HG02870 (cell line): ENCODE results near the gene TMEM132C.
"Not testable (repeated sequence)": the region's sequence is repeated elsewhere in the genome, so short reads cannot be mapped to it uniquely, and the experiment has no call there.

Experiments
- ATAC-seq: cut with Tn5 transposase; IDR thresholded peaks from one replicate; pipeline ENCODE4 v1.9.1; 2021; ENCODE audit warnings: mild to moderate bottlenecking, moderate library complexity; ENCODE audit not compliant: unreplicated experiment

Gene TMEM132C

GRCh38 chr12:128267131-128267622 is at the start of gene TMEM132C:
TMEM132C (plus strand) TSS chr12:128267170; CDS start chr12:128267403, 233 bp downstream.
- ATAC-seq = no peak

DNA sequence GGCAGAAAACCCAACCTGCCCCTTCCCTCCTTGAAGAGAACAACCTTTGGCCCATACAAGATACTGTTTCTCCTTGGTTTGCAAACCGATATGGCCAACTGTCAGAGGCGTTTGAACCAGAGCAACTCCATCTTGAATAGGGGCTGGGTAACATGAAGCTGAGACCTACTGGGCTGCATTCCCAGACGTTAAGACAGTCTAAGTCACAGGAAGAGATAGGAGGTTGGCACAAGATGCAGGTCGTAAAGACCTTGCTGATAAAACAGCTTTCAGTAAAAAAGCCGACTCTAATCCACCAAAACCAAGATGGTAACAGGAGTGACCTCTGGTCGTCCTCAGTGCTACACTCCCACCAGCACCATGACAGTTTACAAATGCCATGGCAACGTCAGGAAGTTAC is 42.7 kb upstream of the TMEM132C start:
- no peak for ATAC-seq

GRCh38 chr12:128228581-128228980 is 38.4 kb upstream of the TMEM132C start:
- no peak for ATAC-seq

- no peak for ATAC-seq
Observed at GRCh38 chr12:128235635-128236417, 31.1 kb upstream of the TMEM132C start.

DNA sequence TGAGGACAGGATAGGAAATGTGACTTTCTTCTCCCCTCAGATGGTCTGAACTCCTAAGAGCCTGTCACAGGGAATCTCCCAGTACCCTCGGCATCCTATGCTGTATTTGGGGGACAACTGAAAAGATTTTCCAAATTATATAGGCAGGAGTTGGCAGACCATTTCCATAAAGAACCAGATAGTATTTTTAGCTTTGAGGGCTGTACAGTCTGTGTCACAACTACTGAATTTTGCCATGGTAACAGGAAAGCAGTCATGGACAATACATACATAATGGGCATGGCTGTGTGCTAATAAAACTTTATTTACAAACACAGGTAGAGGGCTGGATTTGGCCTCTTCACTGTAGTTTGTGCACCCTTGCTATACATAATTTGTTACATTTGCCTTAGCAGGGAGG is 30.4 kb upstream of the TMEM132C start:
- ATAC-seq = no peak

GRCh38 chr12:128240745-128241144 is 26.2 kb upstream of the TMEM132C start:
- ATAC-seq = no peak

DNA sequence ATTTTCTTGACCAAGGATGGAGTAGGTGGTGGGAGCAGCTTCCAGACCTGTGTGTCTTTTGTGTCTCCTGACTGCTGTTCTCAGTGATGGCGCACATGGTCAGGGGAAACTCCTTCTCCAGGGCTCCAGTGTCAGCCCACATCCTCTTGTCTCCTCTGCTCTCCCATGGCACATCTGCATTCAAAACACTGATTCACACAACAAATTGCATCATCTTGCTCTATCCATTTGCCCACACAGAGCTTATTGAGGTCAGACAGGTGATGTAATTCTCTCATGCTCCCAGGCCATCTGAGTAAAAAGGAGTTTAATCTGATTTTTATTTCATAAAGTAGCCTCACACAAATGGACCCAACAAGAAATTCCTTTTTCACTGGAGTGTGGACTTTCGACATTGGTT is 21.8 kb upstream of the TMEM132C start:
- no peak for ATAC-seq

GRCh38 chr12:128245905-128246304 is 21.1 kb upstream of the TMEM132C start:
- no peak for ATAC-seq

DNA sequence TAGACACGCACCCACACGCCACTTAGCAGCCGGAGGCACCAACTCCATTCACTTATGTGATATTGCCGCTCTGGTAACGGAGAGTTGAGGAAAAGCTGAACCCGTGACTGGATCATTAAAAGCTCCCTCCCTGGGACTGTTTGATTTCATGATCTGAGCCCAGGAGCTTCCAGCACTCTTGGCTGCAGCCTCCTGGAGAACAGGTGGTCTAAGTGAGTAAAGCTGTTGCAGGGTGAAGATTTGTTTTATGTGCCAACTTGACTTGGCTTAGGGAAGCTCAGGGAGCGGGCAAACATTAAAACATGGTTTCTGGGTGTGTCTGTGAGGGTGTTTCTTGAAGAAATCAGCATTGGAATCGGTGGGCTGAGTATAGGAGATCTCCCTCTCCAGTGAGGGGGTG is 16.9 kb upstream of the TMEM132C start:
- ATAC-seq = no peak

GRCh38 chr12:128253829-128254228 is 13.1 kb upstream of the TMEM132C start:
- ATAC-seq = not testable (repeated sequence)

DNA sequence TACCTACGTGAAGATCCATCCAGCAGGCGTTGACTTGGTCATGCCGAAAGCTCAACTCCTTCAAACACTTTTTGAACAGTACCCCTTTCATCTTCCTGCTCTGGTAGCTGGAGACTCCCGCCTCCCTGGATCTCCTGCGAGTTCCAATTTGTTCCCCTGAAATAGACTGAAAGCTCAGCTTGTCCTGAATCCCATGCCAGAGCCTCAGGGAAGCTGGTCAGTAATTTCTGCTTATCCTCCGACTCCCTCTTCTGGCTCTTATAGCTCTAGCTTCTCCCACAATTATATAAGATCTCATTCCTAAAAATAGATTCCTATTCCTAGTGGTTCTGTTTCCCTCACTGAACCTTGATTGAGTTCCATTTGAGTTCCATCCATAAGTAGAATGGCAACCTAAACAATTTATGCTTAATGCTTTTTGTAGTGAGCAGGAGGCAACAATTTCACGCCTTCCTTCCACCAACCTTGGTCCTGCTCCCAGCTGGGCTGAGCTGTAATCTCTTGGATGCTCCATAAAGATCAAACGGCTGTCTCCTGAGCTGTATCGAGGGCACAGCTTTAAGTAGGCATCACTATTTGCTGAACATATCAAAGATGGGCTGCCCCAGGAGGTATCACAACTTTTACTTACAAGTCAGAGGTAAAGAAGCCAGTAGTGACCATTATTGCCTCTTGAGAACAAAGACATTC is 8.0 kb upstream of the TMEM132C start:
- ATAC-seq = no peak

GRCh38 chr12:128259556-128260070 is 7.4 kb upstream of the TMEM132C start:
- ATAC-seq = no peak

DNA sequence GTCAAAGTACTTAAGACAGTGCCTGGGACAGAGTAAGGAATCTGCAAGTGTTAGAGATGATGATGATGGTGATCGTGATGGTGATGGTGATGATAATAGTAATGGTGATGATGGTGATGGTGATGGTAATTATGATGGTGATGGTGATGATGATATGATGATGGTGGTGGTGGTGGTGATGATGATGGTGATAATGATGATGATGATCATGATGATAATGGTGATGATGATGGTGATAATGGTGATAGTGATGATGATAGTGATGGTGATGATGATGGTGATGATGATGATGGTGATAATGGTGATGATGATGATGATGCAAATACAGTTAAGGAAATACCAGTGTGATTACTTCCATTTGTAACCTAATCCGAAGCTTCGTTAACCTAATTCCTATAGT is 5.2 kb upstream of the TMEM132C start:
- no peak for ATAC-seq

- ATAC-seq = no peak
Observed at GRCh38 chr12:128265566-128265965, 1.4 kb upstream of the TMEM132C start.

- ATAC-seq = no peak
Observed at GRCh38 chr12:128266086-128266485, 884 bp upstream of the TMEM132C start.

DNA sequence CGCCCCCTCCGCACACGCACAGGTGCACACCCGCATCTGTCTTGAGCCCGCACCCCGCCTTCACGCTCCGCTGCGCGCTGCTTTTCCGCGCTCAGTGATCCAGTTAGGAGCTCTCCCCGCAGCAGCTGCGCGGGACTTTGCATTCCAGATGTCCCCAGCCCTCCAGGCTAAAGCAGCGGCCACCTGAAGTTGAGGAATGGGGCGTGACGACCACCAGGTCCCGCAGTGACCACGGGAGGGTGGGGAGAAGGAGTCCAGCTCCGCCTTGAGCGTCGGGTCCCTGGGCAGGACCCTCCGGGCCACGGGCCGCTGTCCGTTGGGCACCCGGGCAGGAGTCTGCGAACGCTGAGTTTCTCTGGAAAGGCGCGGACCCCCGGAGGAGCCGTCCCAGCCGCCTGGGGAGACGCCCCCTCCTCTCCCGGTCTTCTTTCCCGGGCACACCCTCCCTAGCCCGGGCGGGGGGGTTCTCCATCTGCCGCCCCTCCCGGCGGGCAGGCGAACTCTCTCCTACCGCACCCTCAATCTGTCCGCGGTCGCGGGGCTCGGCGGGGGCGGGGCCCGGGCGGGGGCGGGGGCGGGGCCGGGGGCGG is 334 bp upstream of the TMEM132C start:
- ATAC-seq = no peak

GRCh38 chr12:128267651-128268378 is 845 bp downstream of the TMEM132C start:
- no peak for ATAC-seq

DNA sequence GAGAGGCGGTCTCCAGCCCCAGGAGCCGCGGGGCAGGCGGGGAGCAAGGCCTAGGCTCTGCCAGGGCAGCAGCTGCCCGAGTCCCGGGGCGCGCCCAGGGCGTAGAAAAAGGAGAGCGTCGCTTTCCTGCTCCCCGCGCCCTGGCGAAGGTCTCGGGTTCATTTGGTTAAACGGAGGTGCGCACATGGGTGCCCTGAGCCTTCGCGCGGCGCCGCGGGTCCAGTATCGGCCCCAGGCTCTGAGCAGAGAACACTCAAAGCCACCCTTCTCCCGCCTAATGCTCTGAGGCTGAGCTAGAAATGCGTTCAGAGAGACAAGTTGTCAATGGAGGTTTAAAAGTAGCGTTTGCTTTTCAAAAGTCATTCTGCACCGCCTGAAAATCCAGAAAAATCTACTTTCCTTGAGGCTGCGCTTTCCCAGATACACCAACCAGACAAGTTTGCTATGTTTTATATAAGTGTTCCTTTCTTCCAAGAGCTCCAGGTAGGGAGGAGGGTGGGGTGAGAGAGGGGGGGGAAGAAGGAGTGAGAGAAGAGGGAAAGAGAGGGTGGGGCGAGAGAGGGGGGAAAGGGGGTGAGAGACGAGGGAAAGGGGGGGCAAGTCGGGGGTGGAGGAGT is 1.5 kb downstream of the TMEM132C start:
- ATAC-seq = no peak

DNA sequence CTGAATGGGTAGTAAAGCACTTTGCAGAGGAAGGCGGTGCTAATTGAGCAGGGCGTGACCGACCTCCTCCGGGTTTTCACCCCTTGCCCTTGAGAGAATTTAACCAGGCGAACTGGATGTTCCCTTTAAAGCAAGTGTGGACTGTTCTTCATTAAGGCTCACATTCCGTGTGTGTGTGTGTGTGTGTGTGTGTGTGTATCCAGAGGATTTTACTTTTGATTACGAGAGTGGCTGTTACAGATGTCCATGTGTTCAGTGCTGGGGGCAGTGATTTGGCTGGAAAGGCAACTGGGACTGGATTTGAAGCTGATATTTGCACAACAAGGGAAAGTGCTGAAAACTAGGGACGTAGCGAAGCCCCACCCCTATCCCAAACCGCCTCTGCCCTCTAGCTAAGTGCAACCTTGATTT is 2.2 kb downstream of the TMEM132C start:
- ATAC-seq = no peak

GRCh38 chr12:128276471-128276870 is 9.5 kb downstream of the TMEM132C start:
- no peak for ATAC-seq
